LoVo (cell line): Measurements from ENCODE around the gene EFCAB9.
"Not testable (repeated sequence)": the region's sequence is repeated elsewhere in the genome, so short reads cannot be mapped to it uniquely, and the experiment has no call there.

ENCODE experiments used
- DNase-seq: peaks from one replicate; pipeline ENCODE4 v3.0.0-alpha.2; 2016; ENCODE audit warnings: low spot score

The EFCAB9 gene

GRCh38 chr5:172193872-172194271 lies at the start of gene EFCAB9:
Gene EFCAB9, plus strand, starts transcription at chr5:172194172. Its CDS starts 1 bp downstream, at chr5:172194173.
- no peak for DNase-seq

DNA sequence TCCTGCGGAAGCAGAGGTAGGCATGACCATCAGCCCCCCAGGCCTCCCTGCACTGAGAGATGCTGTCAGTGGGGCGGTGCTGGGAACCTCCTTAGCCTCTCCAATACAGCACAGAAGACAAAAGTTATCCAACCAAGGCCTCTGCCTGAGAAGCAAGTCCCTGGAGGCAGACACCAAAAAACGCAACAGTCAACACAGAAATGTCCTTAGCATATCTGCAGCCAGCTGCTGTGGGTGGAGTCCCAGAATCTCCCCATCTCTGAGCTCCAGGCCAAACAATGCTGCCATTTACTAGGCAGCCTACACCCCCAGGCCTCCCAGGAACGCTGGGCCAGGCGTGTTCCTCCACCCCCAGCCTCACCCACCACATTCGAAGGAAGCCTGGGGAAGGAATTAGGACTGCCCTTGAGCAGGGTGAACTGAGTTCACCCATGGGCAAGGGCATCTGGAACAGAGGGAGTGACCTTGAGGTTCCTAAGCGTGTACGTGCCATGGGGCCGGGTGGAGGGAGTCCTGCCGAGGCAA lies 49.6 kb upstream of the EFCAB9 start:
- DNase-seq = no peak

GRCh38 chr5:172144931-172145869 lies 48.8 kb upstream of the EFCAB9 start:
- no peak for DNase-seq

DNA sequence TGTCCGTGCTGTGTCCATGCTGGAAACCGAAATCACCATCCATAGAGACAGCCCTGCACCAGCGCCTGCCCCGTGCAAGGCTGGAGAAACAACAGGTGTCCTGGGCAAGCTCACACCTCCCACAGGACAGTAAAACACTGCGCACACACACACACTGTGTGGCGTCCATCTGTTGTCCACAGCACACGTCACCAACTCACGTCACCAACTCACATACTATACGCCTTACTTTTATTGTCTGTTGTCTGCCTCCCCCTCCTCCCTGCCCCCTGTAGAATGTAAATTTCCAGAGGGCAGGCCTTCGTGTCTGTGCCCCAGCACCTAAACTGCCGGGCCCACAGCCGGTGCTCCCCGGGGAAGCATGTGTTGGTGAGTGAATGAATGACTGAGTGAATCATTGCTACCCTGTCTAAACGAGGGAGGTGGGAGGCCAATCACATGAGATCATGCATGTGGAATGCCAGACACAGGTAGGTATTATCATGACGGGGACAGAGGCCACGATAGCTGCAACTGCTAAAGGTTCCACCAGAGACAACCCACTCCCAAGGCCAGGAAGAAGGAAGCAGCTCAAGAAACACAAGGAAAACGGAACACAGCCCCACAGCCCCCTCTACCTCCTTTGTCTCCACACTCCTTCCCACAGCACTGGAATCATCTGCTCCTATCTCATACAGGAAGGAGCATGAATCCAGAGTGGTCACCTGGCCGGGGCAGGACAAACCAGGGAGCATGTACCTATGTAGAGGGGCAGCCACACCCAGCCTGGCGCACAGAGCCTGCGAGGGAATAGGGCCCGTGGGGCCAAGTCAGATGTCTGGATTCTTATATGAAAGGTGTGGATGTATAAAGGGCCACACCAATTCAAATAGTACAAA lies 47.9 kb upstream of the EFCAB9 start:
- DNase-seq = no peak

DNA sequence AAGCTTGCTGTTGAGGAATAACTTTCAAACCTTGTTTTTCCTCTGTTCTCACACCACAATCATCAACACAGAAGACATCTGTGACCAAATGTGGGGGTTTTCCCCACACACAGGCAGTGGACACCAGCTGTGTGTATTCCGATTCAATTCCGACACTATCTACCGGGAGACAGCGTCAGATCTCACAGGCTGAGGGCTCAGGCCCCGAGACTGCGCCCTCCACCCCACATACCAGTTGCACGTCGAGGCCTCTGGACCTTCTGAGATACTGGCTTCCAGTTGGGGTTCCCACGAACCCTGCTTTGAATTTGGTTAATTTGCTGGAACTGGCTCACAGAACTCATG lies 47.3 kb upstream of the EFCAB9 start:
- DNase-seq = no peak

GRCh38 chr5:172147857-172148256 lies 46.1 kb upstream of the EFCAB9 start:
- no peak for DNase-seq

DNA sequence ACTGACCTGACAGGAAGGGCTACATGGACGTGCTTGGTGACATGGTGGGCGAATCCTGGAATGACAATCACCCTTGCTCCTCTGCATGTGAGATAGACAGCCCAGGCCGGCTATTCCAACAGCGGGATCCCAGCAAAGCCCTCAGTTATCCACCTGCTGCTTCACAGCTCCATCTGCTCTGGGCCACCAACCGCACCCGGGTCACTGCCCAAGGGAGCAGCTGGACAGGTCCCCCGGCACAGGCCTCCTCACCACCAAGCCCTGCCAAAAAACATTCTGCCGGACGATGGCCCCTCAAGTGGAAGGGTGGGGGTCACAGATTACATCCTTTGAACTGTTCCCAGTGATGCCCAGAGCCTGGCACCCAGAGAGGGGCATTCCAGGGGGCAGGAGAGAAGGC lies 45.6 kb upstream of the EFCAB9 start:
- DNase-seq = no peak

- DNase-seq = no peak
Observed at GRCh38 chr5:172149073-172149472, 44.9 kb upstream of the EFCAB9 start.

GRCh38 chr5:172149481-172149880 lies 44.5 kb upstream of the EFCAB9 start:
- DNase-seq = not testable (repeated sequence)

DNA sequence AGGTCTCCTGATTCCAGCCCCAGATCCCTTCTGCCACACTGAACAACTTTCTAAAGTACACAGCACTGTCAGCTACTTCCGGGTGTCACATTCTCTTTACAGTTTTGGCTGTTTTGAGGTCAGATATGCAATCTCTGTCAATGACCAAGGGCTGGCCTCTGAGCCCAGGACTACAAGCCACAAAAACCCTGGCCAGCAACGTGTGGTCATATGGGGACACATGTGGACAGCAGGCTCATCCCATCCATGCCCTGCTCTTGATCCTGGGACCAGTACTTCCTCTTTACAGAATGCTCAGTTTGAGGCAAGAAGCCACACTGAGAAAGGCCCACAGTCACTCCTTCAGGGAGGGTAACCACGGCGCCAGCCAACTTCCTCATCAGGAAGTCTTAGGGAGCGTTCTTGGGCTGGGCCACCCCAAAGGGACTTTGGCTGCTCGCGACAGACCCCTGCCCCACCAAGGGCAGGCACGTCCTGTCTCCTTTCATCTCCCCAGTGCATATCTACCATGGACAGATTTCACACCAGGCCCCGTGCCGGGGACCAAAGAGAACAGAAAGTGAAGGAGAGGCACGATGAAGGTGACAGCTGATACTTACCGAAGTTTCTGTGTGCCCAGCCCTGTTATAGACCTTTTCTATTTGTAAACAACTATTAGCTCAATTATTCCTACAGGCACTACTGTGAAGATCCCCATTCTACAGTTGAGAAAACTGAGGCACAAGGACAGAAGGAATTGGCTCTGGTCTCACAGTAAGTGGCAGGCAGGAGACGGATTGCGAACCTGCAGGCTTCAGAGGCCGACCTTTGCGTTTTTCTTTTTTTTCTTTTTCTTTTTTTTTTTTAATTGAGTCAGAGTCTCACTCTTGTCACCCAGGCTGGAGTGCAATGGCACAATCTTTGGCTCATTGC lies 43.2 kb upstream of the EFCAB9 start:
- no peak for DNase-seq

DNA sequence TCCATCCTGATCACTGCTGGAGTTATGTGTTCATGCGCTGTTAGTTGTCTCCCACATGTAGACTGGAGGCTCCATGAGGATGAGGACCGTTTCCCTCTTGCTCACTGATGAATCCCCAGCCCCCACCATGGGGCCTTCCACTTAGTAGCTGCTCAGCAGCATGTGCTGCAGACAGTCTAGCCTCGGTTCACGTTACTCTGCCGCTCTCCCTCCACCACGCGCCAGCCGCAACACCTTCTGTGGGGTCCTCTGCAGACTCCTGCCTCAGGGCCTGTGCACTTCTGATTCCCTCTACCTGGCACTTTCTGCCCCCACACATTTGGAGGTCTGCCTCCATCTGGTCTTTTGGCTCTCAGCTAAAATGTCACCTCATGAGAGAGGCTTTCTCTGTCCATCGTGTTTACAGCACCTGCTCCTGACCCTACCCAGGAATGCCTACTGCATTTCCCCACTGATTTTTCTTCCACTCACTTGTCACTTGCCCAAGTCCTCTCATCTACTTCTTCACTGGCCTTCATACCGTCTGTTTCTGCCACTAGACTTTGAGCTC lies 42.2 kb upstream of the EFCAB9 start:
- no peak for DNase-seq

DNA sequence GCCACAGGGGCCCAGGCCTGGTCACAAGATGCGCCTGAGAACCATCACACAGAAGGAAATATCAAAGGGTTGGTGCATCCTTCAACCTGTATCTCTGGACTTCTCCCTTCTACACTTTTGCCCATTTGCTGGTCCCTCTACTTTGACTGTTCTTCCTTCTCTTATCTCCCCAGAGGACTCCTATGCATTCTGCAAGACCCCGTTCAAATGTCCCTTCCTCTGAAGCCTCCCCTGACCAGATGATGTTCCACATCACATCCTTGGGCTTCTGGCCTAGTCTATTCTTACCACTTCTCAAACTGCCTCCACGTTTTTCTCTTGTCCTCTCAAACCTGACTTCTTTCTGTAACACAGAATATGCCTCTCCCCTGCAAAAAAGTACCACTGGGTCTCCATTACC lies 40.3 kb upstream of the EFCAB9 start:
- no peak for DNase-seq

DNA sequence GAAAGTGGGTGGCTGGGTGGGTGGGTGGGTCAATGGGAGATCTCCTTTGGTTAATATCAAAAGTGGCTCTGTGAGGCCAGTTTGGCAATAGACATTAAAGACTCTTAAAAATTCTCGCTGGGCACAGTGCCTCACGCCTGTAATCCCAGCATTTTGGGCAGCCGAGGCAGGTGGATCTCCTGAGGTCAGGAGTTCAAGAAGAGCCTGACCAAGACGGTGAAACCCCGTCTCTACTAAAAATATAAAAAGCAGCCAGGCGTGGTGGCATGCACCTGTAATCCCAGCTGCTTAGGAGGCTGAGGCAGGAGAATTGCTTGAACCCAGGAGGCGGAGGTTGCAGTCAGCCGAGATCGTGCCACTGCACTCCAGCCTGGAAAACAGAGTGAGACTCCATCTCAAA lies 38.9 kb upstream of the EFCAB9 start:
- not testable (repeated sequence) for DNase-seq

- DNase-seq = no peak
Observed at GRCh38 chr5:172156541-172156994, 37.4 kb upstream of the EFCAB9 start.

GRCh38 chr5:172159016-172159415 lies 35.0 kb upstream of the EFCAB9 start:
- no peak for DNase-seq

DNA sequence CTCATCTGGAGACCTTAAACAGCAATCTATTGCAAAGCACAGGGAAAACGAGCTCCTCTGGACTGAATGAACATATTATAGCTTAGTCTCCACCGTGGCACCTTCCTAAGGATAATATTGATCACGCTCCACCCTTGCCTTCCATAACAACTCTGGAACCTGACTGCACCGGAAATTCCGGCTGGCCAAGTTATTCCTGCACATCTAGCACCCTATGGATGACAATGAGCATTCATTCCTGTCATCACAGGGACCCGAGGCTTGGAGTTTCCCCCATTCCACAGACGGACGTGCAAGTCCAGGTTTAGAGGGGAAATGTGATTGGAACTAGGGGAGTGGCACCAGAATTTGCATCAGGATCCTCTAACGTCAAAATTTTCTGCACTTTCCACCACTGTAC lies 33.5 kb upstream of the EFCAB9 start:
- DNase-seq = no peak

DNA sequence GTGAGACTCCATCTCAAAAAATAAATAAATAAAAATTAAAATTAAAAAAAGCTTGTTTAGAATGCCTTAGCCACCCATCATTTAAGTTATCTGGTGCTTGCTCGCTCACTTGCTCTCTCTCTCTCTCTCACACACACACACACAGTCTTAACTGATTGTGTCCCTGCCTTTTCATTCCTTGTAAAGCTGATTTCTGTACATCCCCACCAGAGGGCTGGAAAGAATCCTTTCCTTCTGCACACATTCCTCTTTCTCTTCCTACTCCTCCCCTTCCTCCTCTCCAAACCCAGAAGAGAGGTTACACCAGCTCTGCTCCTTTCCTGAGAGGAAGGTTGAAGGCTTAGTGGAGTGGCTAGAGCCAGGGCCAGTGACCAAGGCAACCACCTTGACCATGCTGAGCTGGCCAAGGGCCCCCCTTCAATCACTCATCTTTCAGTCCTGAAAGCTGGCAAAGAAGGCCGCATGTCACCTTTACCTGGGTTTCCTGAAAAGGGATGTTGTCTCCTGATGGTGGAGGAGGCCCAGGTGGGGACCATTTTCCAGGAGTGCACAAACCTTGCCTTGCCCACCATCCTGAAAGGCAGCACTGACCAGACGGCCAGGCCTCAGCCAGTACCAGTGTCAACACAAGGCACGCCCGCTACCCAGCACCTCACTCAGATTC lies 31.5 kb upstream of the EFCAB9 start:
- no peak for DNase-seq

DNA sequence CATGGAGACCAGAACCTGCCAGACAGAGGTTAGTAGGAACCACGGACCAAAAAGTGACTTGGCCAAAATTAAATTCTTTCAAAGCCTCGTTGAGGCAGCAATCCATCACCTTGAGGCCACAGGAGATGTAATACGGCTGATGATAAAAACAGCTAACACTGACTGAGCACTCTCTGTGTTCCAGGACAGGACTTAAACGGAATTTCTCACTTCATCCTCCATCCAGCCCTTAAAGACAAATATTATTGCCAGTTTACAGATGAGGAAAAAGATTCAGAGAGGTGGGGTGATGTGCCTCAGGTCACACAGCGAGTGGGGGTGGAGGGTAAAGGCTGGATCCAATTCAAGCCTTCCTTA lies 31.0 kb upstream of the EFCAB9 start:
- DNase-seq = no peak

GRCh38 chr5:172163346-172163745 lies 30.6 kb upstream of the EFCAB9 start:
- no peak for DNase-seq

DNA sequence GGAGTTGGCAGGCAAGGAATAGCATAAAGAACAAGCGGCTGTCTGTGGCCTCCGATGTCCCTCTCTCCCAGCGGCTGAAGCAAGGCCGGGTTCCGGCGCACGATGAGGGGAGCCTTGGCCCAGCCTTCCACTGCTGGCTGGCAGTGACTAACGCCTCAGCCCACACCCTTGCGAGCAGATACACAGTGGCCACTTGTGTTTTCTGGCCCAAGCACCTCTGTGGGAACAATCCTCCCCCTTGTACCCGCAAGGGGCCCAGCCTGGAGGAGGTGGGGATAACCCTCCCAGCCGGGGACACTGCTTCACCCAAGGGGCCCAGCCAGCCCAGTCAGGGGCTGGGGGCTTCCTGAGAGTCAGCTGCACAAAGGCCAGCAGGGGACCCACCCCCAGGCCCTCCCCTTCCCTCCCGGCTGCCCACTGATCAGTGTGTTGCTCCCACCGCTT lies 29.2 kb upstream of the EFCAB9 start:
- DNase-seq = no peak

GRCh38 chr5:172165465-172165864 lies 28.5 kb upstream of the EFCAB9 start:
- no peak for DNase-seq
